IPS DF 6.9 (cell line): ENCODE results near the gene CARMIL3.
"Not testable (repeated sequence)": the region's sequence is repeated elsewhere in the genome, so short reads cannot be mapped to it uniquely, and the experiment has no call there.

Source experiments
- DNase-seq: peaks from one replicate; pipeline ENCODE4 v3.0.0-alpha.2; 2013; ENCODE audit warnings: low read depth, low spot score
- H3K27ac ChIP-seq: one replicate; pipeline ENCODE4 v1.5.1; 2013; ENCODE audit warnings: low read length, control low read depth
- H3K27me3 ChIP-seq: 2 replicates; pipeline ENCODE4 v1.6.1; 2013; ENCODE audit warnings: mild to moderate bottlenecking, low read length; ENCODE audit not compliant: control insufficient read depth, insufficient read depth
- H3K36me3 ChIP-seq: 2 replicates; pipeline ENCODE4 v1.6.1; 2013; ENCODE audit warnings: low read length; ENCODE audit not compliant: control insufficient read depth, insufficient read depth
- H3K4me1 ChIP-seq: 2 replicates; pipeline ENCODE4 v1.6.1; 2013; ENCODE audit warnings: low read length; ENCODE audit not compliant: control insufficient read depth, insufficient read depth
- H3K4me3 ChIP-seq: 2 replicates; pipeline ENCODE4 v1.5.1; 2013; ENCODE audit warnings: mild to moderate bottlenecking, low read length
- H3K9me3 ChIP-seq: 2 replicates; pipeline ENCODE4 v1.6.1; 2013; ENCODE audit warnings: low read length, inconsistent platforms; ENCODE audit not compliant: control insufficient read depth, insufficient read depth
- WGBS: extraction: QIAGEN DNeasy Blood & Tissue Kit; methylation state at CpG from one replicate; pipeline ENCODE4 v1.1.7; 2013; ENCODE audit warnings: mixed read lengths, missing lambda C conversion rate; ENCODE audit not compliant: insufficient read length, insufficient coverage; 5-methylcytosine and 5-hydroxymethylcytosine counted together

The CARMIL3 gene

DNA sequence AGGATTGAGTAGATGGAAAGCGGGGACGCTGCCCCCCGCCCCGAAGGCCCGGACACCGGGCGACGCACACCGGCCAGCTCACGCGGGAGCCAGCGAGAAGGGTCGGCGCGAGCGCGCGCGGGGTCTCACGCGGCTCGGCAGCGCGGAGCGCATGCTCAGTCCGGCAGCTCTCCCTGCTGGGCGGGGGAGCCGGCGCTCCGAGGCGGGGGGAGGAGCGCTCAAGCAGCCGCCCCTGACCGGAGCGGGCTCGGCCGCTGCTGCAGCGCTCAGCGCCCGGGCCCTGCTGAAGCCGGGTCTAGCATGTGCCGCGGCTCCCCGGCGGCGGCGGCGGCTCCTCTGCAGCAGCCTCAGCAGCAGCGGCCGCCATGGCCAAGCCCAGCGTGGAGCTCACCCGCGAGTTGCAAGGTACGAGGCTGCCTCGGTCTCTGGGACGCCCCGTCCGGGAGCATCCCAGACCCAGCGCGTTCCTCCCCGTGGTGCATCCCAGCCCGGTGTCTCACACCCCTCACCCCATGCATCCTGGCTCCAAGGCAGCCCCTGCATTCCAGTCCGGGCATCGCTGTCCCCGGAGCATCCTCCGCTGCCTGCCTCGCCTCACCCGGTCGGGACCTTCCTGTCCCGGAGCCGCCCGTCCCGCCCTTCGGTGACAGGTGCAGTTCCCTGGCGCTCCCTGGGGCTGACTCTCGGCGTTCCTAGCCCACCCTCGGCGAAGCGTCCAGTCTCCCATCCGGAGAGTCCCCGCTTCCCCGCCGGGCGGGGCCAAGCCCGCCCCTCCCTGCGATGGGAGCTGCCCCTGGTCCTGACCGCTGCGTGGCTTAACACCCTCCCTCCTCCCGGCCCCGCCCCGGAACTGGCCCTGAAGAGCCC, at the start of gene CARMIL3:
Gene CARMIL3, plus strand, starts transcription at position 221 of the 867 bp plus-strand sequence. Its CDS starts 145 bp downstream, at position 366.
- Histone ChIP-seq H3K36me3 (no peaks in the 10 kb centered on the region), H3K4me1 (peaks cover 3% of the 10 kb centered on the region; the same call in 1 of the 2 replicates), H3K27ac (no peak within 1 kb of the TSS), H3K9me3 (no peaks in the 10 kb centered on the region), H3K27me3 (no peaks in the 10 kb centered on the region), H3K4me3 (peak within 1 kb of the TSS; percentile 53; the same call in 1 of the 2 replicates)
- WGBS: no CpG with 5 or more reads among the region's 92 CpGs
- no peak for DNase-seq

GRCh38 chr14:24006471-24006816, 45.4 kb upstream of the CARMIL3 start:
- not testable (repeated sequence) for H3K36me3 ChIP-seq, H3K27me3 ChIP-seq, H3K4me1 ChIP-seq, H3K4me3 ChIP-seq, H3K27ac ChIP-seq, H3K9me3 ChIP-seq, DNase-seq
- no CpG with 5 or more reads among the region's 15 CpGs for WGBS

DNA sequence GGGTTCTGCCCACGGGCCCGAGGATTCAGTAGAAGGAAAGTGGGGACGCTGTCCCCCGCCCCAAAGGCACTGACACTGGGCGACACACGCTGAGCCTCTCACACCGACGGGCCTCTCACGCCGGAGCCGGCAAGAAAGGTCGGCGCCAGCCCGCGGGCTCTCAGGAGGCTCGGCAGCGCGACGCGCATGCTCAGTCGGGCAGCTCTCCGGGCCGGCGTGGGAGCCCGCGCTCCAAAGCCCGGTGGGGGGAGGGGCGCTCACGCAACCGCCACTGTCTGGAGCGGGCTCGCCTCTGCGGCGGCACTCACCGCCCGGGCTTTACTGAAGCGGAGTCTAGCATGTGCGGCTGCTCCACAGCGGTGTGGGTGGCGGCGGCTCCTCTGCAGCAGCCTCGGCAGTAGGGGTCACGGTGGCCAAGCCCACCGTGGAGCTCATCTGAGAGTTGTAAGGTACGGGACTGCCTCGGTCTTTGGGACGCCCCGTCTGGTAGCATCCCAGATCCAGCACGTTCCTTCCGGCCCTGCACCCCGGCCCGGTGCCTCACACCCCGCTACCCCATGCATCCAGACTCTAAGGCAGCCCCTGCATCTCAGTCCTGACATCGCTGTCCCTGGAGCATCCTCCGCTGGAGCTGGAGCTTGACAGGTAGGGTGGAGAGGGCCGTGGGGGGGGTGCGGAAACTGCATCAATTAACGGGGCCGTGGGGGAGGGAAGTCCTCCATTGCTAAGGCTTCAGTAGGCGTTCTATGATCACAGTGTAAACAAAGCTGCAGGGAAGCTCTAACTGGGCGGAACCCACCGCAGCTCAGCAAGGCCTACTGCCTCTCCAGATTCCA, 44.8 kb upstream of the CARMIL3 start:
- no CpG with 5 or more reads among the region's 62 CpGs for WGBS
- not testable (repeated sequence) for H3K4me3 ChIP-seq, H3K9me3 ChIP-seq, H3K27me3 ChIP-seq, H3K4me1 ChIP-seq, H3K36me3 ChIP-seq, DNase-seq, H3K27ac ChIP-seq

DNA sequence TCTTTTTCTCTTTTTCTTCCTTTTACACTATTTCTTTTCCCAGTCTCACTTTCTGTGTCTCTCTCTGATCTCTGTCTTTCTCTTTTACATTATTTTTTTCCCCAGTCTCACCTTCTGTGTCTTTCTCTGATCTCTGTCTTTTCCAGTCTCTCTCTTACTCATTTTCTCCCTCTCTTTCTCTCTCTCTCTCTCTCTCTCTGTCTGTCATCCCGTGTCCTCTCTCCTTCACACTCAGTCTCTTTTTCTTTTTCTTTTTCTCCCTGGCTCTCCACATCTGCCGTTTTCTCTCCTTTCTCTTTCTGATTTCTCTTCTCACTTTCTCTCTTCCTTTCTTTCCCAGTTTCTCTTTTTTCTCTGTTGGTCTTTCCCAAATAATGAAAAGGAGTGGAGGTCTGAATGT, 40.8 kb upstream of the CARMIL3 start:
- Histone ChIP-seq H3K4me1 (no peaks in the 10 kb centered on the region), H3K27ac (no peak overlapping the region), H3K9me3 (no peaks in the 10 kb centered on the region), H3K27me3 (no peaks in the 10 kb centered on the region), H3K4me3 (no peak overlapping the region), H3K36me3 (no peaks in the 10 kb centered on the region)
- DNase-seq: no peak
- WGBS: no CpG with 5 or more reads among the region's 2 CpGs

DNA sequence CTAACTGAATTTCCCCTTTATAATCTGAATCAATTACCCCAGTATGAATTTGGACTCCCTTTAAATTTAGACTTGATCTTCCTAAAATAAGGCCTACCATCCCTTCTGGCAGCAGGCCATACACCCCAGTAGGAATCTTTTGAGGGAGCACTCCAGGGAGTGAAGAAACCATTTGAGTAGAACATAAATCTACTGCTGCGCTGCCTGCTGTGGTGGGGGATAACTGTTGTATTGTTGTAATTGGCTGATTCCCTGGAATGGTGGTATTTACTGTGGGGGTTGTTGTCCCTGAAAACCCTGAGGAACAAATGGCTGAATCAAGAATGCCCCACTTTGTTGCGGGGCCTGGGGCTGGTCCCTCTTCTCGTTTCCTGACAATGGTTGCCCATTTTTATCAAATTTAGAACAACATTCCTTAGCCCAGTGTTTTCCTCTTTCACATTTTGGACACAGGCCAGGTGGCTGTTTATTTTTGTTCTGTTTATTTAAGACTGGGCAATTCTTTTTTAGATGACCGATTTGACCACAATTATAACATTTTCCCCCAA, 39.0 kb upstream of the CARMIL3 start:
- no CpG with 5 or more reads among the region's 4 CpGs for WGBS
- not testable (repeated sequence) for DNase-seq, H3K9me3 ChIP-seq, H3K27me3 ChIP-seq, H3K27ac ChIP-seq, H3K4me1 ChIP-seq, H3K4me3 ChIP-seq, H3K36me3 ChIP-seq

GRCh38 chr14:24013654-24014514, 37.9 kb upstream of the CARMIL3 start:
- no peaks in the 10 kb centered on the region for H3K4me1 ChIP-seq
- no peaks in the 10 kb centered on the region for H3K27me3 ChIP-seq
- peak; percentile 61 for DNase-seq

GRCh38 chr14:24015745-24016144, 36.1 kb upstream of the CARMIL3 start:
- whole genome bisulfite sequencing: no CpG with 5 or more reads among the region's 6 CpGs
- H3K27ac ChIP-seq, H3K9me3 ChIP-seq, H3K36me3 ChIP-seq, H3K4me3 ChIP-seq, H3K4me1 ChIP-seq, H3K27me3 ChIP-seq, DNase-seq: not testable (repeated sequence)

More at GRCh38 chr14:24013654-24014514, 37.9 kb upstream of the CARMIL3 start:
- Histone ChIP-seq H3K4me3 (no peak overlapping the region), H3K36me3 (no peaks in the 10 kb centered on the region), H3K9me3 (no peaks in the 10 kb centered on the region), H3K27ac (no peak overlapping the region)
- no CpG with 5 or more reads among the region's 12 CpGs for WGBS

- H3K36me3 ChIP-seq, H3K27me3 ChIP-seq, DNase-seq, H3K4me3 ChIP-seq, H3K4me1 ChIP-seq, H3K27ac ChIP-seq, H3K9me3 ChIP-seq: not testable (repeated sequence)
These were observed 32.8 kb upstream of the CARMIL3 start for GRCh38 chr14:24018978-24019377.

DNA sequence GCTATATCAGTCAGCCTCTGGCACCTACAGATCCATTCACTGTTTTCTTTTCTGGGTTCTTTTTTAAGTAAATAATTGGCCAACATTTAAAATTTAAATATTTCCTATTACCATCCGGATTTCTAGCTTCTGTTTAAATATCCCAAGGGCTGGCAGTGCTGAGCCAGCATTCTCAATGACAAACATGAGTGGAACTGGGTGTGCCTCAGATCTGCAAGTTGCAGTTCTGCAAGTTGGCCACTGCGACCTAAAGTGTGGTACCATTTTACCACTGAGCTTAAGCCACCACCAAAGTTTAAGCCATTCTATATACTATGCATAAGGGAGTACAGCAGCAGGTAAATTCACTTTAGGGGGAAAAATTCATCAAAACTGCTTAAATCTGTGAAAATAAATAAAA, 31.9 kb upstream of the CARMIL3 start:
- H3K9me3 ChIP-seq, H3K36me3 ChIP-seq, DNase-seq, H3K27me3 ChIP-seq, H3K27ac ChIP-seq, H3K4me3 ChIP-seq, H3K4me1 ChIP-seq: not testable (repeated sequence)
- WGBS: no CpG with 5 or more reads among the region's 2 CpGs

- H3K27me3 ChIP-seq, H3K4me3 ChIP-seq, H3K9me3 ChIP-seq, H3K27ac ChIP-seq, H3K36me3 ChIP-seq, DNase-seq, H3K4me1 ChIP-seq: not testable (repeated sequence)
- WGBS: no CpG with 5 or more reads among the region's 3 CpGs
These were observed 31.3 kb upstream of the CARMIL3 start for GRCh38 chr14:24020520-24020919.
